HepG2 (cell line): Measurements from ENCODE around the gene TTBK1. TPM values are rescaled to one million over a fixed set of nuclear protein-coding genes. Genes with fewer than 3 reads are reported as not detected.
A peak's percentile ranks its signal among the peaks of the same experiment; 100 is the strongest.

ENCODE experiments used
- AHDC1 ChIP-seq: sonication (generic); formaldehyde crosslinking; IDR thresholded peaks from 2 replicates; pipeline ENCODE4 v1.5.1; 2020; ENCODE audit warnings: mild to moderate bottlenecking, missing genetic modification reagents, borderline replicate concordance
- ARID5B ChIP-seq: IDR thresholded peaks from 2 replicates; pipeline ENCODE4 v1.4.0; 2020; ENCODE audit warnings: mild to moderate bottlenecking, missing genetic modification reagents
- FLYWCH1 ChIP-seq: sonication (generic); formaldehyde crosslinking; IDR thresholded peaks from 2 replicates; pipeline ENCODE4 v1.8.1; 2023; ENCODE audit warnings: mild to moderate bottlenecking, missing genetic modification reagents
- HNF1A ChIP-seq, 2 experiments: sonication (generic) in 1 of 2; formaldehyde crosslinking in 1 of 2; IDR thresholded peaks; 2 replicates each; pipeline versions ENCODE4 v1.4.0 to v1.6.1; 2016 to 2020; ENCODE audit warnings: borderline replicate concordance in 1 of 2, low read depth in 1 of 2, mild to moderate bottlenecking in 1 of 2, missing genetic modification reagents in 1 of 2
- NR2C2 ChIP-seq: sonication (generic); formaldehyde crosslinking; IDR thresholded peaks from 2 replicates; pipeline ENCODE4 v1.4.0; 2020; ENCODE audit warnings: missing genetic modification reagents, mild to moderate bottlenecking, moderate library complexity, borderline replicate concordance
- RBAK ChIP-seq: sonication (generic); formaldehyde crosslinking; IDR thresholded peaks from 2 replicates; pipeline ENCODE4 v1.5.1; 2020; ENCODE audit warnings: mild to moderate bottlenecking, missing genetic modification reagents
- STAT5B ChIP-seq: sonication (generic); formaldehyde crosslinking; IDR thresholded peaks from 2 replicates; pipeline ENCODE4 v1.4.0; 2020; ENCODE audit warnings: missing genetic modification reagents
- ZNF225 ChIP-seq: sonication (generic); formaldehyde crosslinking; IDR thresholded peaks from 2 replicates; pipeline ENCODE4 v1.4.0; 2020; ENCODE audit warnings: mild to moderate bottlenecking, missing genetic modification reagents
- polyA plus RNA-seq, 8 experiments: library from polyadenylated mRNA; depleted of rRNA in 3 of 8; stranded (reverse) in 7 of 8; unstranded in 1 of 8; fragments of >200 nt; fragmentation: Illumina TruSeq in 4 of 8; extraction: Trizol in 4 of 8; gene quantifications; 2 replicates each; pipeline versions ENCODE4 v1.2.1 to v1.2.3, GENCODE V29; 2011 to 2016; ENCODE audit warnings: low read depth in 4 of 8, missing spikeins in 1 of 8, mixed read lengths in 1 of 8; ENCODE audit not compliant: insufficient read depth in 1 of 8
- total RNA-seq, 5 experiments: library from RNA; depleted of rRNA; stranded (reverse); fragments of >200 nt; fragmentation: Illumina TruSeq; extraction: Trizol; gene quantifications; 2 replicates each; pipeline ENCODE4 v1.2.3, GENCODE V29; 2016; ENCODE audit warnings: low read depth in 1 of 5

TTBK1 gene
- total and polyA plus RNA-seq, 2 of the 13 experiments (the other 11 are each of a cell fraction or from before 2014, with no cell fraction given): 0.24 to 0.33 TPM

- TF ChIP-seq AHDC1 (CRISPR knock-in tag): peak; percentile 65
- TF ChIP-seq RBAK: peak; percentile 96
- peak; percentile 69 for TF ChIP-seq ARID5B (CRISPR knock-in tag)
- no peak for TF ChIP-seq STAT5B (CRISPR knock-in tag)
- no peak for TF ChIP-seq FLYWCH1
- peak; percentile 50; the same call in 1 of the 2 replicates for TF ChIP-seq ZNF225
- TF ChIP-seq NR2C2 (CRISPR knock-in tag): 0 out of 2 replicates have a peak, but pooled peaks have one; percentile 35
- TF ChIP-seq HNF1A (IDR thresholded peaks at IDR 0.05; ENCODE audit: low read depth): no peak
- TF ChIP-seq HNF1A (CRISPR knock-in tag; IDR thresholded peaks at IDR 0.05; ENCODE audit: borderline replicate concordance): peak; percentile 68
Measured at GRCh38 chr6:43277643-43278523, 34.6 kb downstream of the TTBK1 start (continued).
